MCF 10A (cell line): ENCODE results near the gene MAK. TPM values are rescaled to one million over a fixed set of nuclear protein-coding genes. Genes with fewer than 3 reads are reported as not detected.

Experiments used
- BruUV-seq: library from RNA; stranded (reverse); fragments of 400-500 nt; replicated peaks from 2 replicates; lab custom pipeline; 2021; lab: Mats Ljungman, UMichigan
- CTCF ChIA-PET: fragments of 300-600 bp; sonication (Branson Sonifier 250); formaldehyde crosslinking; extraction: SDS; loops from one replicate; lab custom pipeline; 2021; ENCODE audit warnings: antibody characterized with exemption, inconsistent platforms; lab: Yijun Ruan, JAX
- POLR2A ChIA-PET: fragments of 300-600, 350-650 bp; sonication (Branson Sonifier 250); formaldehyde crosslinking; extraction: SDS; loops from one replicate; lab custom pipeline; 2020; ENCODE audit warnings: antibody characterized with exemption, inconsistent platforms; lab: Yijun Ruan, JAX
- DNase-seq: peaks from one replicate; pipeline ENCODE4 v3.0.0-alpha.2; 2018; ENCODE audit not compliant: unreplicated experiment
- H3K27ac Mint-ChIP-seq: one replicate; pipeline ENCODE4 v1.8.0; 2022; ENCODE audit warnings: mild to moderate bottlenecking, low read depth, mixed read lengths; ENCODE audit not compliant: unreplicated experiment
- H3K27me3 Mint-ChIP-seq: one replicate; pipeline ENCODE4 v1.8.0; 2022; ENCODE audit warnings: mixed read lengths; ENCODE audit not compliant: insufficient read depth, unreplicated experiment
- H3K36me3 Mint-ChIP-seq: one replicate; pipeline ENCODE4 v1.8.0; 2022; ENCODE audit warnings: mild to moderate bottlenecking, moderate library complexity, mixed read lengths; ENCODE audit not compliant: insufficient read depth, unreplicated experiment
- H3K4me1 Mint-ChIP-seq: one replicate; pipeline ENCODE4 v1.8.0; 2022; ENCODE audit warnings: mixed read lengths; ENCODE audit not compliant: insufficient read depth, unreplicated experiment
- H3K4me3 Mint-ChIP-seq: one replicate; pipeline ENCODE4 v1.8.0; 2022; ENCODE audit warnings: mild to moderate bottlenecking, moderate library complexity, mixed read lengths; ENCODE audit not compliant: unreplicated experiment
- H3K9me3 Mint-ChIP-seq: one replicate; pipeline ENCODE4 v1.8.0; 2022; ENCODE audit warnings: mixed read lengths; ENCODE audit not compliant: unreplicated experiment
- CTCF ChIP-seq: fragments of 200-600 bp; IDR thresholded peaks from one replicate; pipeline ENCODE4 v1.8.0; 2022; ENCODE audit warnings: antibody characterized with exemption, mild to moderate bottlenecking; ENCODE audit not compliant: unreplicated experiment
- intact Hi-C: fragments of 100-400 bp; cut with micrococcal nuclease; formaldehyde crosslinking; loops from 2 replicates; pipeline ENCODE4 v1.14.1; 2022
- total RNA-seq: library from RNA; stranded (reverse); gene quantifications from 2 replicates; pipeline ENCODE4 v1.2.3, GENCODE V29; 2022

The MAK gene
- total RNA-seq, 1 experiment from 2014 or later: not detected

GRCh38 chr6:10720265-10720959 is 117.9 kb downstream of the MAK start:
- H3K4me3 Mint-ChIP-seq: peak overlapping the region; percentile 96
- CTCF ChIA-PET: interaction anchor here (0.6 to 3.2 kb wide), 8 partner anchors 10 to 286 kb away, joined by 3 to 17 read pairs (median 4); partner anchors contain the start of gene TMEM14B
- DNase-seq: peak; percentile 30
- intact Hi-C loops: loop anchor here (5.0 kb wide), 1 partner anchor 82 kb away; no protein-coding TSS in a partner anchor
- BruUV-seq: no TSS peak
- no peaks in the 10 kb centered on the region for H3K9me3 Mint-ChIP-seq
- H3K27me3 Mint-ChIP-seq: no peaks in the 10 kb centered on the region
- TF ChIP-seq CTCF: no peak
- H3K36me3 Mint-ChIP-seq: no peaks in the 10 kb centered on the region
- peak overlapping the region; percentile 16 for H3K27ac Mint-ChIP-seq
- peaks cover 21% of the 10 kb centered on the region for H3K4me1 Mint-ChIP-seq
- POLR2A ChIA-PET: interaction anchor here (1.2 to 7.6 kb wide), 5 partner anchors 9 to 27 kb away, joined by 3 to 185 read pairs (median 14); partner anchors contain the start of genes C6orf52, PAK1IP1 and TMEM14B

GRCh38 chr6:10719964-10720264 is 118.4 kb downstream of the MAK start:
- CTCF ChIA-PET: interaction anchor here (0.6 to 1.9 kb wide), 4 partner anchors 27 to 368 kb away, joined by 3 to 5 read pairs (median 3); no protein-coding TSS in a partner anchor
- TF ChIP-seq CTCF: no peak
- no peaks in the 10 kb centered on the region for H3K27me3 Mint-ChIP-seq
- DNase-seq: no peak
- peak overlapping the region; percentile 96 for H3K4me3 Mint-ChIP-seq
- BruUV-seq: no TSS peak
- no peaks in the 10 kb centered on the region for H3K9me3 Mint-ChIP-seq
- intact Hi-C loops: loop anchor here (5.0 kb wide), 1 partner anchor 82 kb away; no protein-coding TSS in a partner anchor
- H3K36me3 Mint-ChIP-seq: no peaks in the 10 kb centered on the region
- peaks cover 17% of the 10 kb centered on the region for H3K4me1 Mint-ChIP-seq
- POLR2A ChIA-PET: interaction anchor here (1.5 to 7.6 kb wide), 4 partner anchors 9 to 81 kb away, joined by 3 to 79 read pairs (median 12); partner anchors contain the start of genes C6orf52, PAK1IP1 and TMEM14B
- peak overlapping the region; percentile 16 for H3K27ac Mint-ChIP-seq

- Mint-ChIP-seq H3K27ac (no peak overlapping the region), H3K27me3 (no peaks in the 10 kb centered on the region), H3K4me1 (peaks cover 15% of the 10 kb centered on the region), H3K36me3 (no peaks in the 10 kb centered on the region), H3K4me3 (peak overlapping the region; percentile 96), H3K9me3 (no peaks in the 10 kb centered on the region)
- intact Hi-C loops: no loop called here
- DNase-seq: no peak
- POLR2A ChIA-PET: interaction anchor here (0.7 to 7.6 kb wide), 7 partner anchors 8 to 239 kb away, joined by 3 to 79 read pairs (median 4); partner anchors contain the start of genes C6orf52, PAK1IP1 and TMEM14B
- no peak for TF ChIP-seq CTCF
- BruUV-seq: TSS peak; percentile 33
- CTCF ChIA-PET: interaction anchor here (0.6 to 1.9 kb wide), 5 partner anchors 28 to 369 kb away, joined by 3 to 5 read pairs (median 3); no protein-coding TSS in a partner anchor
These were observed 118.9 kb downstream of the MAK start for GRCh38 chr6:10719296-10719963.

- no peaks in the 10 kb centered on the region for H3K4me1 Mint-ChIP-seq
- intact Hi-C loops: no loop called here
- peaks cover 18% of the 10 kb centered on the region for H3K36me3 Mint-ChIP-seq
- no TSS peak for BruUV-seq
- H3K9me3 Mint-ChIP-seq: no peaks in the 10 kb centered on the region
- H3K27me3 Mint-ChIP-seq: no peaks in the 10 kb centered on the region
- DNase-seq: no peak
- H3K4me3 Mint-ChIP-seq: no peak overlapping the region
- TF ChIP-seq CTCF: no peak
- ChIA-PET CTCF (no interaction called here), POLR2A (interaction anchor here (1.0 to 1.4 kb wide), 2 partner anchors 9 to 14 kb away, joined by 3 to 4 read pairs; partner anchors contain the start of gene TMEM14C)
- no peak overlapping the region for H3K27ac Mint-ChIP-seq
These were observed 124.4 kb downstream of the MAK start for GRCh38 chr6:10713962-10714361.
